T-helper 2 cell treated with Interferon-gamma antibody and Interleukin-4, amounts not matched to agents 100 ng/mL and 5 ng/mL, for 36 hours (primary cell): ENCODE data around the gene ITPKB. TPM values are rescaled to one million over a fixed set of nuclear protein-coding genes. Genes with fewer than 3 reads are reported as not detected.

Experiments
- intact Hi-C: fragments of 100-400 bp; cut with micrococcal nuclease; formaldehyde crosslinking; loops from one replicate; pipeline ENCODE4 v1.15.1; 2023
- total RNA-seq: library from RNA; stranded (reverse); gene quantifications from 2 replicates; pipeline ENCODE4 v1.2.3, GENCODE V29; 2022

ITPKB gene
- total RNA-seq, 1 donor from 2014 or later: 36.2 TPM

DNA sequence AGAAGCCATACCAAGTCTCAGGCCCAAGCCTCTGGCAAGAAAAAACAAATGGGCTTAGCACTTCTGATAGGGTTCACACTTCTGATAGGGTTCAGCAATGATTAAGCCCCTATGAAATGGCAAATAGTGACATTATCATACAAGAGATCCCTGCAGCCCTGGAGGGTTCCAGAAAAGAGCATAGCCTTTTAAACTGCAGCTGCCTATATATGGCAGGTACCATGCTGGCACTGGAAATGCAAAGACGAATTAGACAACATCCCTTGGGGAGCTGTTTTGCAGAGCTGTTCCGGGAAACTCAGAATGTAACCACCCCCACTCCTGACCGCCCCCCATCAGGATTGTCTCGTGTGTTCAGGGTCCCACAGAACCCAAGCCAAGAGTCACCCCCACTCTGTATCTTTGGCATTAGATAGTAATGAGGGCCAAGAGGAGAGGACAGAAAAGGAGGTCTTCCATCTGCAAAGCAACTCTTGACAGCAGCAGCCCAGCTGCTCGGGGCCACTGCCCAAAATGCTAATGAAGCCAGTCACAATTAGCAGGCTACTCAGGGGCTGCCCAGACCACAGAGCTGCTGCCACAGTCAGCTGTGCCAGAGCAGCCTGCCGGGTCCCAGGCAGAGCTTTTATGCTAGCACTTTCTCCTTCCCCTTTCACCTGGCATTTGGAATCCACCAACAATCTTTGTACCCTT is 50.9 kb downstream of the ITPKB start:
- intact Hi-C loops: no loop called here

GRCh38 chr1:226687426-226687825 is 51.7 kb downstream of the ITPKB start:
- intact Hi-C loops: no loop called here

- intact Hi-C loops: no loop called here
Measured at GRCh38 chr1:226686440-226687425, 52.3 kb downstream of the ITPKB start.

GRCh38 chr1:226685196-226685820 is 53.8 kb downstream of the ITPKB start:
- intact Hi-C loops: no loop called here

GRCh38 chr1:226684026-226684425 is 55.1 kb downstream of the ITPKB start:
- intact Hi-C loops: no loop called here

- intact Hi-C loops: no loop called here
Measured at GRCh38 chr1:226682871-226683814, 55.9 kb downstream of the ITPKB start.

DNA sequence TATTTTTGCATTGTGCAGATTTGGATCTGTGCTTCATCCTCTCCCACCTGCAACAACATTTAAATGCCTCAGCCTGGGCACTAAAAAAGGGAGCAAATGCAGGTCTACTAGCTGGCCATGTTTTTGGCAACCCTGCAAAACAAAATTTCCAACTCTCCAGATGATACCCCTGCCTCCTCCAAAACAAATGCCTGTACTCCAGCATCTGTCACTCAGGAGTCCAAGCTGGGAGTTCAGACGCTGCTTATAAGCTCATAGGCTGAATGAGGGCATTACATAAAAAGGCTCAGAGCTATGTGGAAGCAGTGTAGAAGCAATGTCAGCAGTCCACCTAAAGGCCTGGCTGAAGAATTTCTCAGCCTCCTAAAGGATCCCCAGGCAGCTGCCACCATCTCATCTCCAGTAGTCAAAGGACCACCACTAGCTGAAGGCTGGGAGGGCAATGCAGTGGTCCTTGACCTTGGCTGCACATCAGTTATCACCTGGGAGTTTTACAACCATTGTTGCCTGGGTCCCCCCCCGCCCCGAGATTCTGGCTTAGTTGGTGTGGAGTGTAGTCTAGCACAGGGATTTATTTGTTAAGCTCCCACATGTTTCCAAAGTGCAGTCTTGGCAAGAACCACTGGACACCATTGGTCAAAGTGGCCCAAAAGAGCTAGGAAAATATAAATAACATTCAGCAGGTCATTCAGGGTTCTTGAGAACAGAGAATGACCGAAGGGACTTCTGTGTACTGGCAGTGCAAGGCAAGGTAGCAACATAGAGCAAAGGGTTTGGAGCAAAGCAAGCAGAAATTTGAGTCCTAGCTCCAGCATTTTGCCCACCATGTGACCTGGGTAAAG is 57.2 kb downstream of the ITPKB start:
- intact Hi-C loops: no loop called here

GRCh38 chr1:226680653-226681052 is 58.4 kb downstream of the ITPKB start:
- intact Hi-C loops: no loop called here

GRCh38 chr1:226679853-226680516 is 59.1 kb downstream of the ITPKB start:
- intact Hi-C loops: no loop called here

- intact Hi-C loops: no loop called here
Measured at GRCh38 chr1:226679262-226679661, 59.8 kb downstream of the ITPKB start.

DNA sequence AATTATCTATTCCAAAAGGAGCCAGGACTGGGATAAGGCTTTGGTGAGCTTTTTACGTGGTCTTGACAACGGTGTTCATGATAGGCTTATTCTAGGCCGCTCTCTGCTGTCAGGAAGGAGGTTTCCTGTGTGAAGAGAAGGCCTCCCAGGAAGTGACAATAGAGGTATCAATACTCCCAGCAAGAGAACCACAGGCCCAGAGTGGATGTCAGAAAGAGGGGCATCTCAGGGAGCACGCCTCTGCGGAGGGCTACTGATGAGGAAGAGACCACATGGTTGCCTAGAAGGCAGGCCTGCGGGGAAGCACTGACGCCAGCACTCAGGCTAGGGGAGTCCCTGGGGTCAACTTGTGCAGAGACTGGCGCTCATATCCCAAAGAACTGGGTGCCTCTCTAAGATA is 60.4 kb downstream of the ITPKB start:
- intact Hi-C loops: no loop called here

DNA sequence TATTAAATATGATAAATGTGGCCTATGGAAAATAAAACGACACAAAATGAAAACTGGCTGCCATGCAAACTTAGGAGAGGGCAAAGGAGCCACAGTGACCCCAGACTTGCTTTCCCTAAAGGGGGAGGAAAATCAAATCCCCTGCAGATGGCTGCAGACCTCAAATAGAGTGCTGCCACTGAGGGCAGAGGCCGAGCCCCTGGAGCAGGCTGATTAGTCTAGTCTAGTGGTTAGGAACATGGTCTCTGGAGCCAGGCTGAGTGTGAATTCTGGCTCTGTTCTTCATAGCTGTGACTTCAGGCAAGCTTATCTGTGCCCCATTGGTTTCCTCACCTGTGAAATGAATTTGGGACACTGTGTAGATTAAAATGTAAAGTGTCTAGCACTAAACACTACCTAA is 60.8 kb downstream of the ITPKB start:
- intact Hi-C loops: no loop called here

- intact Hi-C loops: no loop called here
Measured at GRCh38 chr1:226677027-226678020, 61.8 kb downstream of the ITPKB start.

DNA sequence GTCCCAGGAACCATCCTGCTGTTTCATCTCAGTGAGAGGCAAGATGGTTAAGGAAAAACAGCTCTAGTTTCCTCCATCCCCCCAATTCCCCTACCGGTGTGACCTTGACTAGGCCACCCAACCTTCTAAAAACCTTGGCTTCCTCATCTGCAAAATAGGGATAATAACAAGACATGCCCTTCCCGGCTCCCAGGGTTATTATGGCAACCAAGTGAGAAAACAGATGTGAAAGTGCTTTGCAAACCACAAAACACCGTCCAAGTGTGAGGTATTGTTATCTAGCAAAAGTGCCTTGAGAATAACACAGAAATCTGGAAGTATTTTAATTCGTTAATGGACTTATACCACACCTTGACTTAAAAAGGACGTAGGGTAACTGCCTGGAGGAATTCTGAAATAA is 62.7 kb downstream of the ITPKB start:
- intact Hi-C loops: no loop called here

DNA sequence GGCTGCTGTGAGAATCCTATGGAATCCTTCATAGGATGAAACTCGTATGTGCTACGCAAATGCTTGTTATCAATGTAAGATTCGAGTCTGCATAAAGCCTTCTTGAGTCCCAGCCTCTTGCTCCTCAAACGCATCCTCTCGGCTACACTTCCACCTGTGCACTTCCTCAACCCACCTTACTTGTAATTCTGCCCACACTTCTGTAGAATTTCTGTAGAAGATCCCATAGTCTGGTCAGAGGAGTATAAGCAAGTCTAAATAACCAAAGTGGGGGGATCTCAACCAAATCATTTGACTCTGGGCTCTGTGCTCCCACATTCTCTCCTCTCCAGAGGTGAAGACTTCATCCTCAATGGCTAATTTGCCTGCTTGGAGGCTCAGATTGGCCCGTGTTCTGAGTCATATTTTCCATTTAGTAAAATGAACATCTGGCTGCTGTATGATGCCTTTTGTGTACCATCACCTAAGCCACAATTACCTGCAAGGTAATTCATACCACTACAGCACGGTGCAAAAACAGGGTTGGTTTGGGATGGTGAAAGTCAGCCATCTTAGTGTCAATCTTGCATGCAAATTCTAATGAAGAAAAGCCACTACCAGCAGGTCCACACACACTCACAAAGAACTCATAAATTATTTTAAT is 63.2 kb downstream of the ITPKB start:
- intact Hi-C loops: loop anchor here (1.0 to 2.0 kb wide), 7 partner anchors 13 to 206 kb away; partner anchors contain the start of gene ITPKB

GRCh38 chr1:226674892-226675714 is 64.0 kb downstream of the ITPKB start:
- intact Hi-C loops: loop anchor here (1.0 to 2.0 kb wide), 7 partner anchors 12 to 207 kb away; partner anchors contain the start of gene ITPKB

DNA sequence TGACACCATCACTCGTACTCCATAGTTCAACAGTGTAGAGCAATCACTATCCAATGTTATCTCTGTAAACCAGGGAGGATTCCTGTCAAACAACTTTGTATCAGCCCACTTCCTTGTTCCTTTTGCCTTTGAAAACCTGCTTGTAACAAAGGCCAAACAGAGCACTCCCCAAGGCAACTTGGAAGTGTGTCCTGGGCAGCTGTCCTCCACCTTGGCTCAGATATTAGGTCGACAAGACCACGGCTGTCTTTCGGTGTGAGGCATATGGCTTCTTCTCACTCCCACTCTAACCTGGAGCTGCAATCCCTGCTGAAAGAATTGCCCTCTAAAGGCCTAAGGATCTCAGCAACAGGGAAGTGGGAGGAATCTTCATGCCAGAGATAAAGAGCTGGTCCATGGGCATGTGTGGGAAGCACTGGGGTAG is 66.7 kb downstream of the ITPKB start:
- intact Hi-C loops: no loop called here
